ENCODE measurements around the gene POU6F2. TPM values are rescaled to one million over a fixed set of nuclear protein-coding genes. Genes with fewer than 3 reads are reported as not detected.

Gene POU6F2
- total RNA-seq, 1 experiment from 2014 or later: 0.19 TPM

DNA sequence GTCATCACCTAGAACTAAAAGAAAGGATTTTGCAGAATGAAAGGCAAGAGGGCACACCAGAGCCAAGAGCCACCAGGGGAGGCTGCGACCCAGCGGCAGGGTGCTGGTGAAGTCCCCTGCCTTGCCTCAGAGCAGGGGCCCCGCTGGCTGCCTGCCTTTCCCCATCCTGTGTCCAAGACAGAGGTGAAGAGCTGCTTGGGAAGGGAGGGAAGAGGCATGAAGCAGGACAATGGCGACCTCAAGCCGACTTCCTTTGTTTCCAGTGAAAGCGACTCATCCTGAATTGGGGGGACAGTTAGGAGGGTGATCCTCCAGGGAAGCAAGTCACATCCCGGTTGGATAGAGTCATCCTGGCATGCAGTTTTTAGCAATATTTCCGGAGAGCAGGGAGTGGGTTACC is 333.0 kb downstream of the POU6F2 start:
- no peak overlapping the region for H3K4me3 Mint-ChIP-seq (ENCODE audit: unreplicated experiment)
- DNase-seq (ENCODE audit: unreplicated experiment): no peak
- TF ChIP-seq, protein P1, sequence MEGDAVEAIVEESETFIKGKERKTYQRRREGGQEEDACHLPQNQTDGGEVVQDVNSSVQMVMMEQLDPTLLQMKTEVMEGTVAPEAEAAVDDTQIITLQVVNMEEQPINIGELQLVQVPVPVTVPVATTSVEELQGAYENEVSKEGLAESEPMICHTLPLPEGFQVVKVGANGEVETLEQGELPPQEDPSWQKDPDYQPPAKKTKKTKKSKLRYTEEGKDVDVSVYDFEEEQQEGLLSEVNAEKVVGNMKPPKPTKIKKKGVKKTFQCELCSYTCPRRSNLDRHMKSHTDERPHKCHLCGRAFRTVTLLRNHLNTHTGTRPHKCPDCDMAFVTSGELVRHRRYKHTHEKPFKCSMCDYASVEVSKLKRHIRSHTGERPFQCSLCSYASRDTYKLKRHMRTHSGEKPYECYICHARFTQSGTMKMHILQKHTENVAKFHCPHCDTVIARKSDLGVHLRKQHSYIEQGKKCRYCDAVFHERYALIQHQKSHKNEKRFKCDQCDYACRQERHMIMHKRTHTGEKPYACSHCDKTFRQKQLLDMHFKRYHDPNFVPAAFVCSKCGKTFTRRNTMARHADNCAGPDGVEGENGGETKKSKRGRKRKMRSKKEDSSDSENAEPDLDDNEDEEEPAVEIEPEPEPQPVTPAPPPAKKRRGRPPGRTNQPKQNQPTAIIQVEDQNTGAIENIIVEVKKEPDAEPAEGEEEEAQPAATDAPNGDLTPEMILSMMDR (IDR thresholded peaks at IDR 0.05; ENCODE audit: unreplicated experiment): no peak
- POLR2A ChIA-PET: no interaction called here
- H3K9me3 Mint-ChIP-seq (ENCODE audit: unreplicated experiment): no peaks in the 10 kb centered on the region
- BruUV-seq (replicated peaks): no TSS peak
- no peaks in the 10 kb centered on the region for H3K4me1 Mint-ChIP-seq (ENCODE audit: insufficient read depth, unreplicated experiment)
- H3K27me3 Mint-ChIP-seq (ENCODE audit: insufficient read depth, unreplicated experiment): peaks cover 82% of the 10 kb centered on the region
- intact Hi-C loops (cut with micrococcal nuclease): no loop called here
- CTCF ChIA-PET: no interaction called here
- H3K36me3 Mint-ChIP-seq (ENCODE audit: insufficient read depth, unreplicated experiment): no peaks in the 10 kb centered on the region
- no peak overlapping the region for H3K27ac Mint-ChIP-seq (ENCODE audit: low read depth, unreplicated experiment)

- intact Hi-C loops (cut with micrococcal nuclease): no loop called here
- Mint-ChIP-seq H3K4me1 (ENCODE audit: insufficient read depth, unreplicated experiment) (no peaks in the 10 kb centered on the region), H3K4me3 (ENCODE audit: unreplicated experiment) (no peak overlapping the region), H3K36me3 (ENCODE audit: insufficient read depth, unreplicated experiment) (no peaks in the 10 kb centered on the region), H3K27ac (ENCODE audit: low read depth, unreplicated experiment) (no peak overlapping the region), H3K9me3 (ENCODE audit: unreplicated experiment) (no peaks in the 10 kb centered on the region), H3K27me3 (ENCODE audit: insufficient read depth, unreplicated experiment) (peaks cover 76% of the 10 kb centered on the region)
- POLR2A ChIA-PET: no interaction called here
- BruUV-seq (replicated peaks): no TSS peak
- DNase-seq (ENCODE audit: unreplicated experiment): no peak
- CTCF ChIA-PET: no interaction called here
- TF ChIP-seq, protein P1 (IDR thresholded peaks at IDR 0.05; ENCODE audit: unreplicated experiment): no peak
Measured at GRCh38 chr7:39312254-39312989, 334.7 kb downstream of the POU6F2 start.

- no TSS peak for BruUV-seq (replicated peaks)
- Mint-ChIP-seq H3K4me1 (ENCODE audit: insufficient read depth, unreplicated experiment) (no peaks in the 10 kb centered on the region), H3K27me3 (ENCODE audit: insufficient read depth, unreplicated experiment) (peaks cover 82% of the 10 kb centered on the region), H3K9me3 (ENCODE audit: unreplicated experiment) (no peaks in the 10 kb centered on the region), H3K27ac (ENCODE audit: low read depth, unreplicated experiment) (no peak overlapping the region), H3K4me3 (ENCODE audit: unreplicated experiment) (no peak overlapping the region), H3K36me3 (ENCODE audit: insufficient read depth, unreplicated experiment) (no peaks in the 10 kb centered on the region)
- DNase-seq (ENCODE audit: unreplicated experiment): no peak
- TF ChIP-seq, protein P1 (IDR thresholded peaks at IDR 0.05; ENCODE audit: unreplicated experiment): no peak
- intact Hi-C loops (cut with micrococcal nuclease): no loop called here
- ChIA-PET CTCF (no interaction called here), POLR2A (no interaction called here)
Measured at GRCh38 chr7:39313376-39313775, 335.7 kb downstream of the POU6F2 start.

- Mint-ChIP-seq H3K4me3 (ENCODE audit: unreplicated experiment) (no peak overlapping the region), H3K9me3 (ENCODE audit: unreplicated experiment) (no peaks in the 10 kb centered on the region), H3K4me1 (ENCODE audit: insufficient read depth, unreplicated experiment) (no peaks in the 10 kb centered on the region), H3K27ac (ENCODE audit: low read depth, unreplicated experiment) (no peak overlapping the region), H3K27me3 (ENCODE audit: insufficient read depth, unreplicated experiment) (peaks cover 76% of the 10 kb centered on the region), H3K36me3 (ENCODE audit: insufficient read depth, unreplicated experiment) (no peaks in the 10 kb centered on the region)
- DNase-seq (ENCODE audit: unreplicated experiment): no peak
- TF ChIP-seq, protein P1 (IDR thresholded peaks at IDR 0.05; ENCODE audit: unreplicated experiment): no peak
- intact Hi-C loops (cut with micrococcal nuclease): no loop called here
- POLR2A ChIA-PET: no interaction called here
- CTCF ChIA-PET: no interaction called here
- no TSS peak for BruUV-seq (replicated peaks)
Measured at GRCh38 chr7:39313974-39314373, 336.3 kb downstream of the POU6F2 start.

Measured in MCF 10A (cell line).